ENCODE results near the gene BCAS1. TPM values are rescaled to one million over a fixed set of nuclear protein-coding genes. Genes with fewer than 3 reads are reported as not detected.

Gene BCAS1, protein sequence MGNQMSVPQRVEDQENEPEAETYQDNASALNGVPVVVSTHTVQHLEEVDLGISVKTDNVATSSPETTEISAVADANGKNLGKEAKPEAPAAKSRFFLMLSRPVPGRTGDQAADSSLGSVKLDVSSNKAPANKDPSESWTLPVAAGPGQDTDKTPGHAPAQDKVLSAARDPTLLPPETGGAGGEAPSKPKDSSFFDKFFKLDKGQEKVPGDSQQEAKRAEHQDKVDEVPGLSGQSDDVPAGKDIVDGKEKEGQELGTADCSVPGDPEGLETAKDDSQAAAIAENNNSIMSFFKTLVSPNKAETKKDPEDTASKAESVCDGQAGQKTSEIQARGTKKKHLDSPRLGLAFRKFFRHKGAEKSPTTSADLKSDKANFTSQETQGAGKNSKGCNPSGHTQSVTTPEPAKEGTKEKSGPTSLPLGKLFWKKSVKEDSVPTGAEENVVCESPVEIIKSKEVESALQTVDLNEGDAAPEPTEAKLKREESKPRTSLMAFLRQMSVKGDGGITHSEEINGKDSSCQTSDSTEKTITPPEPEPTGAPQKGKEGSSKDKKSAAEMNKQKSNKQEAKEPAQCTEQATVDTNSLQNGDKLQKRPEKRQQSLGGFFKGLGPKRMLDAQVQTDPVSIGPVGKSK
- total RNA-seq (under 1 TPM in 4 of 5 donors, not detected in 1; 0.26 to 0.76 (median 0.51) TPM), total RNA-seq (0.04 to 2.9 (median 0.56) reads per million in 29 experiments)
- 0.88 TPM for total RNA-seq (2013)

DNA sequence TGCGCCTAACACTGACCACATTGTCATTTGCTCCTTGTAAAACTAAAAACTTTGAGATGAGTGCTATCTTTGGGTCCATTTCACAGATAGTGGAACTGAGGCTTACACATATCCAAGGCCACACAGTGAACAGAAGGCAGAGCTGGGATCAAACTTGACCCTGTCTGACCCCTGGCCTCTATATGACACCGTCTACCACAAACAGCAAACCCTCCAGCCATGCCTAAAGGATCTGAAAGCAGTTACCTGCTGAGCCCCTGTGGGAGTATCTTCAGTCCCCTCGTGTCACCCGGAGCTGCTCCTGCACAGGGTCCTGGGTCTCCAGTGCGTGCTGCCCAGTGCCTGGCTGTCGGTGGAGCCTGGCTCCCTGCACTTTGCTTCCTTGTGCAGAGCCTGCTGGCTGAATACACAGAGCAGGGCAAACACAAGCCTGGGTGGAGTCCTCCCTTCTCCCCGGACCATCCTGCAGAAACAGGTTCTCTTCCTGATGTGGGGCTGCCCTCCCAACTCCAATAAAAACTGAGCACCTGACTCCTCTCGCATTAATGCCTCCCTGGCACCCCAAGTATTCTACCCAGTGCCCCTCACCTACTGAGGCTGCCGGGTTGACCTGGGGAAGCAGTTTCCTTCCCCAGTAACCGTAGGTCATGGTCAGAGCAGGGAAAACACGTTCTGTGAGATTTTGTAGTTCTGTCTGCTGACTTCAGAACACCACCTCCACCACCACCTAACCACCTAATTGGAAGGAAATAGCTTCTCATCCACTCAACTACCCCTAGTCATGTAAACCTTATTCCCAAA, at the start of gene BCAS1:
BCAS1 (minus strand) TSS at position 408 of the 801 bp plus-strand sequence. CDS start 11,876 bp downstream, outside the sequence.
- 91% methylated on average over 6 of the region's 11 CpGs for WGBS (ENCODE audit: insufficient coverage)
- Mint-ChIP-seq H3K27ac (no peak within 1 kb of the TSS), H3K4me1 (peaks cover 0 to 4% (median under 1%) of the 10 kb centered on the region in 3 donors), H3K9me3 (no peaks in the 10 kb centered on the region), H3K4me3 (no peak within 1 kb of the TSS), H3K27me3 (peaks cover 0 to 5% of the 10 kb centered on the region in 2 donors), H3K36me3 (no peaks in the 10 kb centered on the region)
- no peak within 1 kb of the TSS for H3K4me3 ChIP-seq (ENCODE audit: control insufficient read depth in 1 of 2, extremely low read depth in 1 of 2, low read length in 1 of 2)
- no peak within 1 kb of the TSS for H3K27ac ChIP-seq (ENCODE audit: low read length)
- ChIA-PET POLR2A (interaction anchor here in 1 of 2 donors (0.6 kb wide), 1 partner anchor 1687 kb away, joined by 3 read pairs; no protein-coding TSS in a partner anchor), CTCF (no interaction called here)
- H3K27me3 ChIP-seq (replicated peaks in 1 of 2; ENCODE audit: control insufficient read depth in 2 of 2, extremely low read depth in 1 of 2, insufficient read depth in 2 of 2, low read length in 1 of 2): no peaks in the 10 kb centered on the region
- no peak for ATAC-seq (replicated peaks in 1 of 4)
- no peaks in the 10 kb centered on the region for H3K4me1 ChIP-seq (ENCODE audit: control insufficient read depth in 1 of 2, extremely low read depth in 1 of 2, insufficient read depth in 2 of 2, low read length in 2 of 2)
- DNase-seq: no peak
- H3K9me3 ChIP-seq: no peaks in the 10 kb centered on the region
- H3K36me3 ChIP-seq (ENCODE audit: control insufficient read depth in 2 of 2, extremely low read depth in 1 of 2, insufficient read depth in 1 of 2, low read length in 1 of 2): no peaks in the 10 kb centered on the region

DNA sequence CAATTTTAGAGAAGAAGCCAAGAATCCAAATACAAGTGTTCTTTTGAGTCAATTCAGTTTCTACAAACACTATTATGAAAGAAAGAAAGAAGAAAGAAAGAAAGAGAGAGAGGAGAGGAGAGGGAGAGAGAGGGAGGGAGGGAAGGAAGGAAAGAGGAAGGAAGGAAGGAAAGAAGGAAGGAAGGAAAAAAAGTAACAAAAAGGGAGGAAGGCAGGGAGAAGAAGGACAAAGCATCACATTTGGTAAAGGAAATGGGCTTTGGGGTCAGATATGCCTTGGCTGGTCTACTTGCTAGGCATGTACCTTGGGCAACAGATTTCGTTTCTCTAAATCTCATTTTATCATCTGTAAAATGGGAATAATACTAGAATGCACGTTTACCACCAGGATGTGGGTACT, 49.4 kb upstream of the BCAS1 start:
- ChIA-PET CTCF (no interaction called here), POLR2A (no interaction called here)
- no peaks in the 10 kb centered on the region for H3K27me3 Mint-ChIP-seq
- no peaks in the 10 kb centered on the region for H3K36me3 Mint-ChIP-seq
- Histone ChIP-seq H3K9me3 (no peaks in the 10 kb centered on the region), H3K27ac (ENCODE audit: low read length) (no peak overlapping the region), H3K4me1 (ENCODE audit: control insufficient read depth in 1 of 2, extremely low read depth in 1 of 2, insufficient read depth in 2 of 2, low read length in 2 of 2) (no peaks in the 10 kb centered on the region), H3K27me3 (replicated peaks in 1 of 2; ENCODE audit: control insufficient read depth in 2 of 2, extremely low read depth in 1 of 2, insufficient read depth in 2 of 2, low read length in 1 of 2) (peaks cover 0 to 3% of the 10 kb centered on the region in 2 experiments), H3K4me3 (ENCODE audit: control insufficient read depth in 1 of 2, extremely low read depth in 1 of 2, low read length in 1 of 2) (no peak overlapping the region), H3K36me3 (ENCODE audit: control insufficient read depth in 2 of 2, extremely low read depth in 1 of 2, insufficient read depth in 1 of 2, low read length in 1 of 2) (no peaks in the 10 kb centered on the region)
- 67% methylated on average over 1 of the region's 2 CpGs for WGBS (ENCODE audit: insufficient coverage)
- ATAC-seq (replicated peaks in 1 of 4) (no peak), DNase-seq (no peak)
- no peak overlapping the region for H3K4me3 Mint-ChIP-seq
- no peaks in the 10 kb centered on the region for H3K9me3 Mint-ChIP-seq
- no peak overlapping the region for H3K27ac Mint-ChIP-seq
- no peaks in the 10 kb centered on the region for H3K4me1 Mint-ChIP-seq

DNA sequence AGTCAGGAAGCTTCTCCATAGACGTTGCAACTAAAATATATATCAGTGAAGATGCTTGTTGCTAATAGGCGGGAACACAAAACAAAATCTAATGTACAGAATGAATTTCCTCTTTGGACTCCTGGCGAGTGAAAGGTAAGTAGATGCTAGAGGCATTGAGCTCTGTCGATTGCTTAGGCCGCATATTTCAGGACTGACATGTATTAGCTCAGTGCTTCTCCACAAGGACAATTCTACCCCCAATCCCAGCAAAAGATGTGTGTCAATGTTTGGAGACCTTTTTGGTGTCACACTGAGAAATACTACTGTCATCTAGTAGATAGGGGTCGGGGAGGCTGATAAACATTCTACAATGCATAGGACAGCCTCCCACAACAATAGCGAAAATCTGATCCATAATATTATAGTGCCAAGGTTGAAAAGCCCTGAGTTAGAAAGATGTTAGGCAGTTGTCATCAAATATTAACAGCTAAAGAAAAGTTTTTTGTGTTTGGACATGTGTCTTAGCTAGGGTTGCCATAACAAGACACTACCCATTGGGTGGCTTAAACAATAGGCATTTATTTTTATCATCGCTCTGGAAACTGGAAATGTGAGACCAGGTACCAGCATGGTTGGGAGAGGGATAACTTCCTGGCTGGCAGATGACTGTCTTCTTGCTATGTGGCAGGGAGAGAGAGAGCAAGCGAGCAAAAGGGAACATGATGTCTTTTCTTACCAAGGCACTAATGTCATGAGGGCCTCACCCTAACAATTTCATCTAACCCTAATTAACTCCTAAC, 48.0 kb upstream of the BCAS1 start:
- Mint-ChIP-seq H3K9me3 (no peaks in the 10 kb centered on the region), H3K4me1 (no peaks in the 10 kb centered on the region), H3K4me3 (no peak overlapping the region), H3K36me3 (no peaks in the 10 kb centered on the region), H3K27me3 (peaks cover 7 to 11% of the 10 kb centered on the region in 2 donors), H3K27ac (no peak overlapping the region)
- ATAC-seq (replicated peaks in 1 of 4): no peak
- 93% methylated on average over 2 of the region's 9 CpGs for WGBS (ENCODE audit: insufficient coverage)
- no peak for DNase-seq
- ChIA-PET CTCF (no interaction called here), POLR2A (interaction anchor here in 1 of 2 donors (0.6 kb wide), 1 partner anchor 13 kb away, joined by 3 read pairs; no protein-coding TSS in a partner anchor)
- H3K27me3 ChIP-seq (replicated peaks in 1 of 2; ENCODE audit: control insufficient read depth in 2 of 2, extremely low read depth in 1 of 2, insufficient read depth in 2 of 2, low read length in 1 of 2): peaks cover 0 to 8% of the 10 kb centered on the region in 2 experiments
- no peak overlapping the region for H3K4me3 ChIP-seq (ENCODE audit: control insufficient read depth in 1 of 2, extremely low read depth in 1 of 2, low read length in 1 of 2)
- no peaks in the 10 kb centered on the region for H3K9me3 ChIP-seq
- H3K27ac ChIP-seq (ENCODE audit: low read length): no peak overlapping the region
- H3K36me3 ChIP-seq (ENCODE audit: control insufficient read depth in 2 of 2, extremely low read depth in 1 of 2, insufficient read depth in 1 of 2, low read length in 1 of 2): no peaks in the 10 kb centered on the region
- no peaks in the 10 kb centered on the region for H3K4me1 ChIP-seq (ENCODE audit: control insufficient read depth in 1 of 2, extremely low read depth in 1 of 2, insufficient read depth in 2 of 2, low read length in 2 of 2)

- WGBS (ENCODE audit: insufficient coverage): 83% methylated on average over 4 of the region's 4 CpGs
- no peaks in the 10 kb centered on the region for H3K4me1 Mint-ChIP-seq
- CTCF ChIA-PET: no interaction called here
Measured at GRCh38 chr20:54116550-54117235, 46.3 kb upstream of the BCAS1 start.

DNA sequence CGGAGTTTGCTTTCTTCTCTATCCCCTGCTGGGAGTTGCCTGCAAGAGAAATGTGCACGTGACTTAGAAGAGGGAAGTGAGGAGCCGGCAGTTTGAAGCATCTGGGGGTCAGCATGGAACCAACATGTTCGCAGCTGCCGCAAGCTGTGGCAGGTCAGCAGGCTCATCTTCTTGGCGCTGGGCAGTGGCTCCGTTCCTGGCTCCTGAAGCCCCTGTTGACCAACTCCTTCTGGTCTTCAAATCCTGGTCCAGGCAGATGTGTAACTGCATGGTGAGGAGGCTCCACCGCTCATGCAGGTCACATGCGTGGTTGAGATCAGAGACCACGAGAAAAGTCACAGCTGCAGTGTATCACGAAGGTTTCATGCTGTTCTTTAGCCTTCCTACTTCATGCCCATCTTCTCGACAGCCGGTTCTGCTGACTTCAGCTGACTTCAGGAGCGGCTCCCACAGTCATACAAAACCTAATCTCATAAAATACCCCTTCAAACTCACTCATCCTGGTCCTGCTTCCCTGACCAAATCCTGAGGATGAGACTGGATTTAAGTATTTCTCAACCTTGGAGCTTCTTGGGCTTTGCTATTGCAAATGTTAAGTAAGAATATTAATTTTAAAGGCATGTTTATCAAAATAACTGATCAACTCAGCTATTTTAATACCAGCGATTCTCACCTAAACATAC, 44.9 kb upstream of the BCAS1 start:
- no peak for ATAC-seq (replicated peaks in 1 of 4)
- H3K9me3 ChIP-seq: no peaks in the 10 kb centered on the region
- DNase-seq: no peak
- no peak overlapping the region for H3K4me3 Mint-ChIP-seq
- no peaks in the 10 kb centered on the region for H3K36me3 ChIP-seq (ENCODE audit: control insufficient read depth in 2 of 2, extremely low read depth in 1 of 2, insufficient read depth in 1 of 2, low read length in 1 of 2)
- ChIA-PET POLR2A (no interaction called here), CTCF (interaction anchor here in 1 of 2 donors (1.1 kb wide), 1 partner anchor 9 kb away, joined by 3 read pairs; no protein-coding TSS in a partner anchor)
- H3K36me3 Mint-ChIP-seq: no peaks in the 10 kb centered on the region
- no peak overlapping the region for H3K27ac ChIP-seq (ENCODE audit: low read length)
- peaks cover 0 to 10% of the 10 kb centered on the region in 2 experiments for H3K27me3 ChIP-seq (replicated peaks in 1 of 2; ENCODE audit: control insufficient read depth in 2 of 2, extremely low read depth in 1 of 2, insufficient read depth in 2 of 2, low read length in 1 of 2)
- no peaks in the 10 kb centered on the region for H3K4me1 Mint-ChIP-seq
- H3K9me3 Mint-ChIP-seq: peaks cover 0 to 3% (median 3%) of the 10 kb centered on the region in 3 donors
- H3K4me3 ChIP-seq (ENCODE audit: control insufficient read depth in 1 of 2, extremely low read depth in 1 of 2, low read length in 1 of 2): no peak overlapping the region
- H3K27me3 Mint-ChIP-seq: peaks cover 13% of the 10 kb centered on the region in 2 donors
- 66% methylated on average over 13 of the region's 15 CpGs for WGBS (ENCODE audit: insufficient coverage)
- H3K4me1 ChIP-seq (ENCODE audit: control insufficient read depth in 1 of 2, extremely low read depth in 1 of 2, insufficient read depth in 2 of 2, low read length in 2 of 2): no peaks in the 10 kb centered on the region
- H3K27ac Mint-ChIP-seq: no peak overlapping the region

More at GRCh38 chr20:54116550-54117235, 46.3 kb upstream of the BCAS1 start:
- Mint-ChIP-seq H3K27ac (no peak overlapping the region), H3K9me3 (no peaks in the 10 kb centered on the region), H3K27me3 (peaks cover 9 to 11% of the 10 kb centered on the region in 2 donors), H3K4me3 (no peak overlapping the region), H3K36me3 (no peaks in the 10 kb centered on the region)
- DNase-seq (no peak), ATAC-seq (replicated peaks in 1 of 4) (no peak)
- H3K27ac ChIP-seq (ENCODE audit: low read length): no peak overlapping the region
- H3K27me3 ChIP-seq (replicated peaks in 1 of 2; ENCODE audit: control insufficient read depth in 2 of 2, extremely low read depth in 1 of 2, insufficient read depth in 2 of 2, low read length in 1 of 2): peaks cover 0 to 8% of the 10 kb centered on the region in 2 experiments
- H3K36me3 ChIP-seq (ENCODE audit: control insufficient read depth in 2 of 2, extremely low read depth in 1 of 2, insufficient read depth in 1 of 2, low read length in 1 of 2): no peaks in the 10 kb centered on the region
- no peaks in the 10 kb centered on the region for H3K9me3 ChIP-seq
- H3K4me1 ChIP-seq (ENCODE audit: control insufficient read depth in 1 of 2, extremely low read depth in 1 of 2, insufficient read depth in 2 of 2, low read length in 2 of 2): no peaks in the 10 kb centered on the region
- no peak overlapping the region for H3K4me3 ChIP-seq (ENCODE audit: control insufficient read depth in 1 of 2, extremely low read depth in 1 of 2, low read length in 1 of 2)
- POLR2A ChIA-PET: no interaction called here

Measured in T-cell (primary cell).